ENCODE data around the gene RBM44.

RBM44 gene

DNA sequence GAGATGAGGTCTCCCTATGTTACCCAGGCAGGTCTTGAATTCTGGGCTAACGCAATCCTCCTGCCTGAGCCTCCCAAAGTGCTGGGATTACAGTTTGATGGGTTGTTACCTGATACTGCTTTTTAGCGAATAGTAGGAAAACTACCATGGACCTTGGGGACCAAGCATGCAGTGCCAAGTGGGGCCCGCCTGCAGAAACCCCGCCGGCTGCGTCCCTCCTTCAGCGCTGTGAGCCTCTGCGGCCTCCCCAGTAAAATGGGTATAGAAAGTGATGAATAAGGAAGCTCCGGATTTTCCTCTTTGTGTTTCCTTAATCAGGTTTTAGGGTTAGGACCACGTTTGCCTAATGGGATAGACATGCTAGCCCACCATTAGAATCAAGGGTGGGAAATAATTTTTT, 91.2 kb downstream of the RBM44 start:
- no peak for DNase-seq

All from activated naive CD4-positive, alpha-beta T cell treated with anti-CD3 and anti-CD28 coated beads, Interleukin-2, amount 50 U/mL, for 16 hours (primary cell).